ENCODE data around the gene TAF13. TPM values are rescaled to one million over a fixed set of nuclear protein-coding genes. Genes with fewer than 3 reads are reported as not detected.

The TAF13 gene
- total and polyA plus RNA-seq, 9 of the 15 experiments (the other 6 are each of a cell fraction or from before 2014, with no cell fraction given), result 14.9 to 77.2 (median 38.7) TPM

DNA sequence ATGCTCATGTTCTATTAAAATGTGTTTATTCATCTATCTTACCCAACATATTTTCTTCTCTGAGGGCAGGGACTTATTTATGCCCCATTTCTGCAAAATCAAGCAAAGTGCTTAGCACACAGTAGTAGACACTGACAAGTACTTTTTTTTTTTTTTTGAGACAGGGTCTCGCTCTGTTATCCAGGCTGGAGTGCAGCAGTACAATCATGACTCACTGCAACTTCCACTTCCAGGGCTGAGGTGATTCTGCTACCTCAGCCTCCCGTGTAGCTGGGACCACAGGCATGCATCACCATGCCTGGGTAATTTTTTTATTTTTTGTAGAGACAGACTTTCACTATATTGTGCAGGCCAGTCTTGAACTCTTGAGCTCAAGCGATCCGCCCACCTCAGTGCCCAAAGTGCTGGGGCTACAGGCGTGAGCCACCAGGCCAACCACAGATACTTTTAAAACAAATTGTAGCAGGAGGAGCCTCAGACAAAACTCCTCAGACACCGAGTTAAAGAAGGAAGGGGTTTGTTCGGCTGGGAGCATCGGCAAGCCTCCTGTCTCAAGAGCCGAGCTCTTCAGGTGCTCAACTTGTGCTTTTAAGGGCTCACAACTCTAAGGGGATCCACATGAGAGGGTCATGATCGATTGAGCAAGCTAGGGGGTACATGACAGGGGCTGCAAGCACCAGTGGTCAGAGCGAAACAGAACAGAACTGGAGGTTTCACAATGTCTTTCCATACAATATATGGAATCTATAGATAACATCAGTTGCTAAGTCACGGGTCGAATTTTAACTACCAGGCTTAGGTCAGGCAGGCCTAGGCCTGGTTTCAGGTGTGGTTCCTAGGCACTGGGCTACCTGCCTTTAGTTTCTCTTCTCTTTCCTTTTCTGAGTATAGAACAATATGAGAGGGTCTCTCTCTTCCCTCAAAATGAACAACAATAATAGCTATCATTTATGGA lies 9.0 kb upstream of the TAF13 start (continued):
- TF ChIP-seq NR2C2 (CRISPR knock-in tag; IDR thresholded peaks at IDR 0.05), result no peak
- TF ChIP-seq NR2C2 (tag; IDR thresholded peaks at IDR 0.05), result peak; percentile 37
- TF ChIP-seq ILK (tag; IDR thresholded peaks at IDR 0.05; ENCODE audit: borderline replicate concordance, low read depth), result no peak
- TF ChIP-seq, protein P1, sequence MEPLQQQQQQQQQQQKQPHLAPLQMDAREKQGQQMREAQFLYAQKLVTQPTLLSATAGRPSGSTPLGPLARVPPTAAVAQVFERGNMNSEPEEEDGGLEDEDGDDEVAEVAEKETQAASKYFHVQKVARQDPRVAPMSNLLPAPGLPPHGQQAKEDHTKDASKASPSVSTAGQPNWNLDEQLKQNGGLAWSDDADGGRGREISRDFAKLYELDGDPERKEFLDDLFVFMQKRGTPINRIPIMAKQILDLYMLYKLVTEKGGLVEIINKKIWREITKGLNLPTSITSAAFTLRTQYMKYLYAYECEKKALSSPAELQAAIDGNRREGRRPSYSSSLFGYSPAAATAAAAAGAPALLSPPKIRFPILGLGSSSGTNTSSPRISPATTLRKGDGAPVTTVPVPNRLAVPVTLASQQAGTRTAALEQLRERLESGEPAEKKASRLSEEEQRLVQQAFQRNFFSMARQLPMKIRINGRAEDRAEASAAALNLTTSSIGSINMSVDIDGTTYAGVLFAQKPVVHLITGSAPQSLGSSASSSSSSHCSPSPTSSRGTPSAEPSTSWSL (CRISPR knock-in tag; IDR thresholded peaks at IDR 0.05; ENCODE audit: borderline replicate concordance), result no peak
- no peak for TF ChIP-seq NR1H2 (CRISPR knock-in tag; IDR thresholded peaks at IDR 0.05)
- TF ChIP-seq, protein P2, sequence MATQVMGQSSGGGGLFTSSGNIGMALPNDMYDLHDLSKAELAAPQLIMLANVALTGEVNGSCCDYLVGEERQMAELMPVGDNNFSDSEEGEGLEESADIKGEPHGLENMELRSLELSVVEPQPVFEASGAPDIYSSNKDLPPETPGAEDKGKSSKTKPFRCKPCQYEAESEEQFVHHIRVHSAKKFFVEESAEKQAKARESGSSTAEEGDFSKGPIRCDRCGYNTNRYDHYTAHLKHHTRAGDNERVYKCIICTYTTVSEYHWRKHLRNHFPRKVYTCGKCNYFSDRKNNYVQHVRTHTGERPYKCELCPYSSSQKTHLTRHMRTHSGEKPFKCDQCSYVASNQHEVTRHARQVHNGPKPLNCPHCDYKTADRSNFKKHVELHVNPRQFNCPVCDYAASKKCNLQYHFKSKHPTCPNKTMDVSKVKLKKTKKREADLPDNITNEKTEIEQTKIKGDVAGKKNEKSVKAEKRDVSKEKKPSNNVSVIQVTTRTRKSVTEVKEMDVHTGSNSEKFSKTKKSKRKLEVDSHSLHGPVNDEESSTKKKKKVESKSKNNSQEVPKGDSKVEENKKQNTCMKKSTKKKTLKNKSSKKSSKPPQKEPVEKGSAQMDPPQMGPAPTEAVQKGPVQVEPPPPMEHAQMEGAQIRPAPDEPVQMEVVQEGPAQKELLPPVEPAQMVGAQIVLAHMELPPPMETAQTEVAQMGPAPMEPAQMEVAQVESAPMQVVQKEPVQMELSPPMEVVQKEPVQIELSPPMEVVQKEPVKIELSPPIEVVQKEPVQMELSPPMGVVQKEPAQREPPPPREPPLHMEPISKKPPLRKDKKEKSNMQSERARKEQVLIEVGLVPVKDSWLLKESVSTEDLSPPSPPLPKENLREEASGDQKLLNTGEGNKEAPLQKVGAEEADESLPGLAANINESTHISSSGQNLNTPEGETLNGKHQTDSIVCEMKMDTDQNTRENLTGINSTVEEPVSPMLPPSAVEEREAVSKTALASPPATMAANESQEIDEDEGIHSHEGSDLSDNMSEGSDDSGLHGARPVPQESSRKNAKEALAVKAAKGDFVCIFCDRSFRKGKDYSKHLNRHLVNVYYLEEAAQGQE (IDR thresholded peaks at IDR 0.05; ENCODE audit: borderline replicate concordance), result no peak
- TF ChIP-seq, protein P2 (CRISPR knock-in tag; IDR thresholded peaks at IDR 0.05; ENCODE audit: low read depth), result no peak
- peak; percentile 30; the same call in 1 of the 2 replicates for TF ChIP-seq GABPA (tag; conservative IDR thresholded peaks at IDR 0.05; ENCODE audit: low read depth)
- TF ChIP-seq SRSF9 (IDR thresholded peaks at IDR 0.05; ENCODE audit: borderline replicate concordance, low read depth, low read length), result no peak
- TF ChIP-seq GATA2 (CRISPR knock-in tag; IDR thresholded peaks at IDR 0.05), result no peak
- TF ChIP-seq XRCC3 (IDR thresholded peaks at IDR 0.05), result no peak
- 0 out of 2 replicates have a peak, but pooled peaks have one; percentile 40 for TF ChIP-seq SMARCA4 (IDR thresholded peaks at IDR 0.05)
- TF ChIP-seq ZFX (CRISPR knock-in tag; IDR thresholded peaks at IDR 0.05), result peak; percentile 74
- TF ChIP-seq MAFF (IDR thresholded peaks at IDR 0.05; ENCODE audit: low read length), result no peak
- TF ChIP-seq, protein P3, sequence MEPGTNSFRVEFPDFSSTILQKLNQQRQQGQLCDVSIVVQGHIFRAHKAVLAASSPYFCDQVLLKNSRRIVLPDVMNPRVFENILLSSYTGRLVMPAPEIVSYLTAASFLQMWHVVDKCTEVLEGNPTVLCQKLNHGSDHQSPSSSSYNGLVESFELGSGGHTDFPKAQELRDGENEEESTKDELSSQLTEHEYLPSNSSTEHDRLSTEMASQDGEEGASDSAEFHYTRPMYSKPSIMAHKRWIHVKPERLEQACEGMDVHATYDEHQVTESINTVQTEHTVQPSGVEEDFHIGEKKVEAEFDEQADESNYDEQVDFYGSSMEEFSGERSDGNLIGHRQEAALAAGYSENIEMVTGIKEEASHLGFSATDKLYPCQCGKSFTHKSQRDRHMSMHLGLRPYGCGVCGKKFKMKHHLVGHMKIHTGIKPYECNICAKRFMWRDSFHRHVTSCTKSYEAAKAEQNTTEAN (CRISPR knock-in tag; IDR thresholded peaks at IDR 0.05), result no peak
- TF ChIP-seq MTA3 (IDR thresholded peaks at IDR 0.05; ENCODE audit: borderline replicate concordance), result peak; percentile 41; the same call in 1 of the 2 replicates
- no peak for TF ChIP-seq PURB (CRISPR knock-in tag; IDR thresholded peaks at IDR 0.05; ENCODE audit: low read depth)
